ENCODE results near the gene NCAPD3.

NCAPD3 gene

DNA sequence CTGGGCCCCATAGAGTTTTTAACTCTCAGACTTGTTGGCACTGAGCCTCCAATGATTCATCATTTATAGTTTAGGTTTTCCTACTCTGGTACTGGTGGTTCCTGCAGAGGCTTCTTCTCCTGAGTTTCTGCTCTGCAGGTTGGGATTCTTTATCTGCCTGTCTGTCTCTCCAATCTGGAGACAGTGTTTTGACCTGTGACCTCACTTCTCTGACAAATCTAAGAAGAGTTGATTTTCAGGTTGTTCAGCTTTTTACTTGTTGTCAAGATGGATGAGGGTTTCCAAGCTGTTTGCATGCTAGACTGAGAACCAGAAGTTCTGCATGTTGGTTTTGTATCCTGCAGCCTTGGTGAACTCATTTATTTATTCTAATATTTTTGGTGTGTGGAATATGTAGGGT is 91.0 kb downstream of the NCAPD3 start:
- no peak overlapping the region for H3K4me3 ChIP-seq (ENCODE audit: low read depth, low read length)
- no peak for DNase-seq (ENCODE audit: low read depth)
- in situ Hi-C loops (cut with HindIII; ENCODE audit: low sequenced_read_pairs) = no loop called here
- TF ChIP-seq CTCF (IDR thresholded peaks at IDR 0.05; ENCODE audit: low read depth, low read length, missing control alignments) = no peak

DNA sequence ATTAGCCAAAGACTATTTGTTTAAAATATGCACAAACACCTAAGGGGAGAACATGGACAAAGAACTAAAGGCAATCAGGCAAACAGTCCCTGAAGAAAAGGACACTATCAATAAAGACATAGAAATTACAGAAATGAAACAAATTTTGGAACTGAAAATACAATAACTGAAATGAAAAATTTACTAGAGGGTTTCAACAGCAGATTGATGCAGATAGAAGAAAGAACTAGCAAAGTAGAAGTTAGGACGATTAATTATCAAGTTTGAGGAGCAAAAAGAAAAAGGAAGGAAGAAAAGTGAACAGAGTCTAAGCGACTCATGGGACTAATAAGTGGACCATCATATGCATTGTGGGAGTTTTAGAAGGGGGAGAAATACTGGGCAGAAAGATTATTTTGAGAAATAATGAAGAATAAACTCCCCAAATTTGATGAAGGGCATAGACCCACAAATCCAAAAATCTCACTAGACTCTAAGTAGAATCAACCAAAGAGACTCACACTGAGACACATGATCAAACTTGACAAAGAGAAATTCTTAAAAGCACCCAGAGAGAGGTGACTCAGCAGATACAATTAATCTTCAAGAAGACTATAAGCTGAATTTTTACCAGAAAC is 92.0 kb downstream of the NCAPD3 start:
- no peak overlapping the region for H3K4me3 ChIP-seq (ENCODE audit: low read depth, low read length)
- no peak for TF ChIP-seq CTCF (IDR thresholded peaks at IDR 0.05; ENCODE audit: low read depth, low read length, missing control alignments)
- no peak for DNase-seq (ENCODE audit: low read depth)
- in situ Hi-C loops (cut with HindIII; ENCODE audit: low sequenced_read_pairs) = no loop called here

GRCh38 chr11:134126217-134126822 is 97.4 kb downstream of the NCAPD3 start:
- TF ChIP-seq CTCF (IDR thresholded peaks at IDR 0.05; ENCODE audit: low read depth, low read length, missing control alignments) = no peak
- in situ Hi-C loops (cut with HindIII; ENCODE audit: low sequenced_read_pairs) = no loop called here
- H3K4me3 ChIP-seq (ENCODE audit: low read depth, low read length) = no peak overlapping the region
- no peak for DNase-seq (ENCODE audit: low read depth)

GRCh38 chr11:134125507-134125906 is 98.3 kb downstream of the NCAPD3 start:
- no peak overlapping the region for H3K4me3 ChIP-seq (ENCODE audit: low read depth, low read length)
- DNase-seq (ENCODE audit: low read depth) = no peak
- in situ Hi-C loops (cut with HindIII; ENCODE audit: low sequenced_read_pairs) = no loop called here
- TF ChIP-seq CTCF (IDR thresholded peaks at IDR 0.05; ENCODE audit: low read depth, low read length, missing control alignments) = no peak

DNA sequence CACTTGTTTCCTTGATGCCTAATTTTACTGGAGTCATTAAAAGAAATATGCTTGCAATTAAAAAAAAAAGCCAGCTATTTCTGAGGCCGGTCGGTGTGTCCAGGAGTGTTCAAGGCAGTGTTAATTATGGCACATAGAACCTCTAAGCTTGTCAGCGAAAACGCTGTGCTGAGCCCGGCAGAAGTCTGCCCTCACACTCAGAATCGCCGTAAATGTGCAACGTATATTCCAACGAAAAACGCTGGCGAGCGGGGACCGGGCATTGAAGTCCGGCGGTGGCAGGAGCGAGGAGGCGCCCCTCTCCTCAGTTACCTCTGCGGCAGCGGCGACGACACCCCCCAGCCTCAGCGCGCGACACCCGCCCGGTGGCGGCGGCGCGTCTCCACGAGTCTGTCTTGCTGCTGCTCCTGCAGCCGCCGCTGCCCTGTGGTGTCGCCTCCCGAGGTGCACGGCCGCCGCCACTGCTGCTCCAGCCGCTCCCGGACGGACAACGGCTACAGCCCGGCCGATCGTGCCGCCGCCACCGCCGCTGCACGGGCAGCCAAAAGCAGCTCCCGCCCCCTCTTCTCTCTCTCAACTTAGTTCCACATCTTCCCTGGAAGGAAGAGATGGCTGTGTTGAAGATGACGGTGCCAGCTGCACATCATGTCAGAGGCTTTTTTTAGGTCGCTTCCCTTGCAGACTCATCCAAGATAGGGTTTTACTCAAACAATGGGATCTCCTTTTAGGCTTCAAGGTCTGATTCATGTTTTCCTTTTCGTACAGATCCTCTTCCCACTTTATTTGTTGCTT is 98.9 kb downstream of the NCAPD3 start:
- DNase-seq (ENCODE audit: low read depth) = no peak
- no peak for TF ChIP-seq CTCF (IDR thresholded peaks at IDR 0.05; ENCODE audit: low read depth, low read length, missing control alignments)
- in situ Hi-C loops (cut with HindIII; ENCODE audit: low sequenced_read_pairs) = no loop called here
- H3K4me3 ChIP-seq (ENCODE audit: low read depth, low read length) = peak overlapping the region; percentile 42

GRCh38 chr11:134120921-134121526 is 102.7 kb downstream of the NCAPD3 start:
- no peak overlapping the region for H3K4me3 ChIP-seq (ENCODE audit: low read depth, low read length)
- DNase-seq (ENCODE audit: low read depth) = no peak
- no peak for TF ChIP-seq CTCF (IDR thresholded peaks at IDR 0.05; ENCODE audit: low read depth, low read length, missing control alignments)
- in situ Hi-C loops (cut with HindIII; ENCODE audit: low sequenced_read_pairs) = no loop called here
